ENCODE data around the gene SLC15A3. TPM values are rescaled to one million over a fixed set of nuclear protein-coding genes. Genes with fewer than 3 reads are reported as not detected.
A peak's percentile ranks its signal among the peaks of the same experiment; 100 is the strongest.

SLC15A3 gene
- total RNA-seq, 2 donors from 2014 or later = 3.3 to 19.4 TPM

GRCh38 chr11:60955571-60955970 is 3.6 kb upstream of the SLC15A3 start:
- no peak for DNase-seq (ENCODE audit: low spot score)
- 34% methylated on average over 5 of the region's 5 CpGs for WGBS
- no peaks in the 10 kb centered on the region for H3K4me1 ChIP-seq (replicated peaks)
- H3K4me3 ChIP-seq = no peak overlapping the region
- H3K27ac ChIP-seq = no peak overlapping the region
- no peaks in the 10 kb centered on the region for H3K27me3 ChIP-seq (replicated peaks; ENCODE audit: insufficient read depth)
- no peaks in the 10 kb centered on the region for H3K36me3 ChIP-seq
- TF ChIP-seq POLR2A (IDR thresholded peaks at IDR 0.05) (no peak), POLR2AphosphoS5 (IDR thresholded peaks at IDR 0.05) (no peak), CTCF (IDR thresholded peaks at IDR 0.05) (no peak)
- intact Hi-C loops (cut with DNase I) = no loop called here
- no peaks in the 10 kb centered on the region for H3K9me3 ChIP-seq

- Histone ChIP-seq H3K36me3 (no peaks in the 10 kb centered on the region), H3K27me3 (replicated peaks; ENCODE audit: insufficient read depth) (no peaks in the 10 kb centered on the region), H3K4me3 (no peak overlapping the region), H3K4me1 (replicated peaks) (no peaks in the 10 kb centered on the region), H3K27ac (no peak overlapping the region), H3K9me3 (no peaks in the 10 kb centered on the region)
- TF ChIP-seq POLR2A (IDR thresholded peaks at IDR 0.05) = no peak
- TF ChIP-seq CTCF (IDR thresholded peaks at IDR 0.05) = no peak
- no peak for TF ChIP-seq POLR2AphosphoS5 (IDR thresholded peaks at IDR 0.05)
- 89% methylated on average over 5 of the region's 5 CpGs for WGBS
- intact Hi-C loops (cut with DNase I) = no loop called here
- no peak for DNase-seq (ENCODE audit: low spot score)
These were observed 2.4 kb upstream of the SLC15A3 start for GRCh38 chr11:60954421-60954820.

DNA sequence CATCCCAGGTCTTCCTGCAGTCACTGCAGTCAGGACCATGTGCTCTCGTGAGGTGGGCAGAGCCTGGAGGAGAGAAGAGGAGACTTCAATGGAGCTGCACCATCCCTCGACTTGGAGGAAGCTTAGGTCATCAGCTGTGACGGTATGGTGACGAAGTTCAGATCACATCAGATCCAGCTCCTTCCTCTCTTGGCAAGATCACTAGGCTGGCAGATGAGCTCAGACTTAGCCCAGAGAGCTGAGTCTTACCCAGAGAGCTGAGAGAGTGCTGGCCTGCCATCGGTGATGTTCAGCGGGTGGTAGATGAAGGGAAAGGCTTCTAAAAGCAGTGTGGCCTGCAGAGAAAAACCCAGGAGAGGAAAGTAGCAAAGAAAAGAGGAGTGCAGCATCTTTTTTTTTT is 1.8 kb upstream of the SLC15A3 start:
- no peaks in the 10 kb centered on the region for H3K36me3 ChIP-seq
- no peaks in the 10 kb centered on the region for H3K27me3 ChIP-seq (replicated peaks; ENCODE audit: insufficient read depth)
- intact Hi-C loops (cut with DNase I) = no loop called here
- H3K4me3 ChIP-seq = no peak overlapping the region
- no peaks in the 10 kb centered on the region for H3K4me1 ChIP-seq (replicated peaks)
- DNase-seq (ENCODE audit: low spot score) = no peak
- WGBS = 85% methylated on average over 6 of the region's 6 CpGs
- H3K27ac ChIP-seq = no peak overlapping the region
- no peaks in the 10 kb centered on the region for H3K9me3 ChIP-seq
- TF ChIP-seq CTCF (IDR thresholded peaks at IDR 0.05) (no peak), POLR2A (IDR thresholded peaks at IDR 0.05) (no peak), POLR2AphosphoS5 (IDR thresholded peaks at IDR 0.05) (no peak)

- Histone ChIP-seq H3K4me3 (peak overlapping the region; percentile 25), H3K9me3 (no peaks in the 10 kb centered on the region), H3K4me1 (replicated peaks) (no peaks in the 10 kb centered on the region), H3K36me3 (no peaks in the 10 kb centered on the region), H3K27me3 (replicated peaks; ENCODE audit: insufficient read depth) (no peaks in the 10 kb centered on the region), H3K27ac (peak overlapping the region; percentile 52 to 63)
- no peak for TF ChIP-seq POLR2AphosphoS5 (IDR thresholded peaks at IDR 0.05)
- TF ChIP-seq CTCF (IDR thresholded peaks at IDR 0.05) = no peak
- TF ChIP-seq POLR2A (IDR thresholded peaks at IDR 0.05) = no peak
- DNase-seq (ENCODE audit: low spot score) = no peak
- intact Hi-C loops (cut with DNase I) = no loop called here
- WGBS = 61% methylated on average over 3 of the region's 3 CpGs
These were observed 780 bp upstream of the SLC15A3 start for GRCh38 chr11:60952742-60953170.

GRCh38 chr11:60951606-60951903 is 421 bp downstream of the SLC15A3 start:
- intact Hi-C loops (cut with DNase I) = no loop called here
- no peak for DNase-seq (ENCODE audit: low spot score)

More at GRCh38 chr11:60951606-60951903, 421 bp downstream of the SLC15A3 start:
- TF ChIP-seq POLR2AphosphoS5 (IDR thresholded peaks at IDR 0.05) (no peak), CTCF (IDR thresholded peaks at IDR 0.05) (no peak), POLR2A (IDR thresholded peaks at IDR 0.05) (no peak)
- H3K27ac ChIP-seq = peak overlapping the region; percentile 52 to 63
- H3K27me3 ChIP-seq (replicated peaks; ENCODE audit: insufficient read depth) = no peaks in the 10 kb centered on the region
- WGBS = 25% methylated on average over 8 of the region's 8 CpGs
- H3K4me1 ChIP-seq (replicated peaks) = no peaks in the 10 kb centered on the region
- no peaks in the 10 kb centered on the region for H3K36me3 ChIP-seq
- H3K9me3 ChIP-seq = no peaks in the 10 kb centered on the region
- peak overlapping the region; percentile 25 for H3K4me3 ChIP-seq

Data from prostate gland (tissue), 2 donors.